Right lobe of liver (tissue), 4 donors: ENCODE data around the gene IDUA.

Source experiments
- POLR2A ChIP-seq: fragments of 450-650 bp; IDR thresholded peaks from one replicate; pipeline ENCODE4 v1.6.1; 2017; ENCODE audit warnings: antibody characterized with exemption, mild to moderate bottlenecking
- TF ChIP-seq, protein P1 (sequence below), 4 donors: fragments of 200-600 bp in 3 of 4; fragments of 450-650 bp in 1 of 4; IDR thresholded peaks; one replicate each; pipeline versions ENCODE4 v1.5.1 to v1.8.0; 2016 to 2022; ENCODE audit warnings: antibody characterized with exemption in 4 of 4, mild to moderate bottlenecking in 2 of 4
- donor health status: DM: no; HTN: no; CAD: no.
- donor health status: DM: no; HTN: no; CAD: no.
- donor health status: DM: no; HTN: yes; CAD: no.

DNA sequence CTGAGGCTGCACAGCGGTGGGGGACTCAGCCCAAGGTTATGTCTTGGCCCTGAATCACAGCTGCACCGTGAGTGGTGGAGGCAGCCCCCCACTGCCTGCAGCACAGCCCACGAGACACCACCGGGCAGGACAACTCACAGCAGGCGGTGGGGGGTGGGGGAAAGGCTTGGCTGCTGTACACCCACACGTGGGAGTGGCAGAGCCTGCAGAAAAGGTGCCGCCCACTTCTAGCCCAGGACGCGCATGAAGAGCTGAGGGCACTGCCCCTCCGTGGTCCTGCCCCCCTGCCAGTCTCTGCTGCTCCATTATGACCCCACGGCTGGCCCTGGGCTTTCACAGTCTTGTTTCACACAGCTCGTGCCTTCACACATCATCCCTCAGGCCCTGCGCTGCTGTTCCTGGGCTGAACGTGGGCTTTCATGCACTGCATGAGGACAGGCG, 65.4 kb downstream of the IDUA start:
- TF ChIP-seq POLR2A = no peak
- TF ChIP-seq, protein P1, sequence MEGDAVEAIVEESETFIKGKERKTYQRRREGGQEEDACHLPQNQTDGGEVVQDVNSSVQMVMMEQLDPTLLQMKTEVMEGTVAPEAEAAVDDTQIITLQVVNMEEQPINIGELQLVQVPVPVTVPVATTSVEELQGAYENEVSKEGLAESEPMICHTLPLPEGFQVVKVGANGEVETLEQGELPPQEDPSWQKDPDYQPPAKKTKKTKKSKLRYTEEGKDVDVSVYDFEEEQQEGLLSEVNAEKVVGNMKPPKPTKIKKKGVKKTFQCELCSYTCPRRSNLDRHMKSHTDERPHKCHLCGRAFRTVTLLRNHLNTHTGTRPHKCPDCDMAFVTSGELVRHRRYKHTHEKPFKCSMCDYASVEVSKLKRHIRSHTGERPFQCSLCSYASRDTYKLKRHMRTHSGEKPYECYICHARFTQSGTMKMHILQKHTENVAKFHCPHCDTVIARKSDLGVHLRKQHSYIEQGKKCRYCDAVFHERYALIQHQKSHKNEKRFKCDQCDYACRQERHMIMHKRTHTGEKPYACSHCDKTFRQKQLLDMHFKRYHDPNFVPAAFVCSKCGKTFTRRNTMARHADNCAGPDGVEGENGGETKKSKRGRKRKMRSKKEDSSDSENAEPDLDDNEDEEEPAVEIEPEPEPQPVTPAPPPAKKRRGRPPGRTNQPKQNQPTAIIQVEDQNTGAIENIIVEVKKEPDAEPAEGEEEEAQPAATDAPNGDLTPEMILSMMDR (IDR thresholded peaks at IDR 0.05) = no peak
